HCT116 (cell line): ENCODE data around the gene TBC1D1. TPM values are rescaled to one million over a fixed set of nuclear protein-coding genes. Genes with fewer than 3 reads are reported as not detected.

Experiments used
- ATAC-seq: fragments of 200-7000 bp; cut with Tn5 transposase; 2 replicates; pipeline ENCODE4 v1.9.1; 2020; ENCODE audit warnings: mild to moderate bottlenecking, moderate library complexity
- BruUV-seq: library from RNA; stranded (reverse); fragments of 400-500 nt; replicated peaks from 2 replicates; lab custom pipeline; 2021; lab: Mats Ljungman, UMichigan
- CTCF ChIA-PET: fragments of 300-600 bp; sonication (Branson Sonifier 250); formaldehyde crosslinking; loops from one replicate; lab custom pipeline; 2021; ENCODE audit warnings: antibody characterized with exemption; lab: Charles Lee
- POLR2A ChIA-PET: fragments of 300-600, 350-600 bp; sonication (Branson Sonifier 250); formaldehyde crosslinking; loops from one replicate; lab custom pipeline; 2021; ENCODE audit warnings: antibody characterized with exemption; lab: Charles Lee
- RAD21 ChIA-PET, 2 experiments: fragments of 300-600 bp; sonication (Branson Sonifier 250); formaldehyde crosslinking; loops; one replicate each; lab custom pipeline; 2023; ENCODE audit warnings: low total read pairs in 2 of 2; ENCODE audit not compliant: uncharacterized antibody in 2 of 2, unreplicated experiment in 2 of 2, low non-redundant PET in 1 of 2; lab: Charles Lee
- DNase-seq: peaks from one replicate; pipeline ENCODE4 v3.0.0-alpha.2; 2010; ENCODE audit warnings: low read depth, low spot score
- H2AFZ ChIP-seq: fragments of 200-600 bp; shearing (Covaris generic), sonication (generic); 2 replicates; pipeline ENCODE4 v1.6.1; 2017; ENCODE audit warnings: low read depth, mixed run types, mixed read lengths, antibody characterized with exemption, low read length; ENCODE audit not compliant: poor library complexity, severe bottlenecking
- H3K27ac ChIP-seq: 2 replicates; pipeline ENCODE4 v1.5.1; 2012; ENCODE audit warnings: low read depth, low read length
- H3K27me3 ChIP-seq: fragments of 200-600 bp; sonication (generic); 2 replicates; pipeline ENCODE4 v1.6.1; 2016; ENCODE audit warnings: mixed run types, low read length, mixed read lengths; ENCODE audit not compliant: insufficient read depth
- H3K36me3 ChIP-seq, 2 experiments: fragments of 200-500 bp in 1 of 2; fragments of 200-600 bp in 1 of 2; sonication (Bioruptor generic) in 1 of 2; sonication (generic) in 1 of 2; 2 replicates each; pipeline versions ENCODE4 v1.5.1 to v1.6.1; 2014 to 2016; ENCODE audit warnings: low read length in 2 of 2, inconsistent platforms in 1 of 2, mixed read lengths in 1 of 2, mixed run types in 1 of 2; ENCODE audit not compliant: insufficient read depth in 2 of 2, control insufficient read depth in 1 of 2
- H3K4me1 ChIP-seq, 2 experiments: fragments of 200-600 bp in 1 of 2; sonication (generic) in 1 of 2; 2 replicates each; pipeline versions ENCODE4 v1.5.1 to v1.6.1; 2012 to 2017; ENCODE audit warnings: low read length in 2 of 2, inconsistent platforms in 1 of 2, mild to moderate bottlenecking in 1 of 2, mixed read lengths in 1 of 2, mixed run types in 1 of 2, moderate library complexity in 1 of 2; ENCODE audit not compliant: insufficient read depth in 2 of 2, control insufficient read depth in 1 of 2
- H3K4me2 ChIP-seq: fragments of 200-600 bp; sonication (generic); 2 replicates; pipeline ENCODE4 v1.6.1; 2017; ENCODE audit warnings: mixed run types, low read length, mixed read lengths
- H3K4me3 ChIP-seq, 2 experiments: fragments of 200-600 bp in 1 of 2; sonication (generic) in 1 of 2; replicated peaks in 1 of 2; 2 replicates each; pipeline ENCODE4 v1.5.1; 2011 to 2016; ENCODE audit warnings: low read length in 2 of 2, control low read depth in 1 of 2, low read depth in 1 of 2, mild to moderate bottlenecking in 1 of 2, mixed read lengths in 1 of 2, mixed run types in 1 of 2
- H3K79me2 ChIP-seq: fragments of 200-600 bp; sonication (generic); 2 replicates; pipeline ENCODE4 v1.6.1; 2017; ENCODE audit warnings: mild to moderate bottlenecking, mixed run types, low read length, moderate library complexity, mixed read lengths; ENCODE audit not compliant: insufficient read depth
- H3K9ac ChIP-seq: fragments of 200-600 bp; sonication (generic); 2 replicates; pipeline ENCODE4 v1.6.1; 2016; ENCODE audit warnings: low read length, mixed read lengths
- H3K9me2 ChIP-seq: fragments of 200-600 bp; sonication (generic), shearing (Covaris generic); 2 replicates; pipeline ENCODE4 v1.6.1; 2017; ENCODE audit warnings: mixed run types, mild to moderate bottlenecking, moderate library complexity; ENCODE audit not compliant: insufficient read depth
- H3K9me3 ChIP-seq, 2 experiments: fragments of 200-500 bp in 1 of 2; fragments of 200-600 bp in 1 of 2; sonication (Bioruptor generic) in 1 of 2; sonication (generic) in 1 of 2; 2 replicates each; pipeline ENCODE4 v1.6.1; 2014 to 2017; ENCODE audit warnings: low read length in 2 of 2, mixed read lengths in 2 of 2, inconsistent platforms in 1 of 2, low read depth in 1 of 2, mild to moderate bottlenecking in 1 of 2, mixed run types in 1 of 2, moderate library complexity in 1 of 2; ENCODE audit not compliant: control insufficient read depth in 1 of 2, insufficient read depth in 1 of 2
- H4K20me1 ChIP-seq: fragments of 200-600 bp; sonication (generic), shearing (Covaris generic); 2 replicates; pipeline ENCODE4 v1.6.1; 2017; ENCODE audit warnings: mixed run types, mild to moderate bottlenecking, moderate library complexity; ENCODE audit not compliant: insufficient read depth
- CBX3 ChIP-seq: IDR thresholded peaks from 2 replicates; pipeline ENCODE4 v1.6.1; 2012; ENCODE audit warnings: low read depth
- CEBPB ChIP-seq: IDR thresholded peaks from 2 replicates; pipeline ENCODE4 v1.6.1; 2012; ENCODE audit warnings: low read depth
- CTCF ChIP-seq, 3 experiments: fragments of 200-600 bp in 1 of 3; sonication (generic) in 1 of 3; IDR thresholded peaks in 2 of 3; conservative IDR thresholded peaks in 1 of 3; 2 replicates each; pipeline ENCODE4 v1.5.1; 2012 to 2017; ENCODE audit warnings: low read depth in 2 of 3, low read length in 2 of 3, antibody characterized with exemption in 1 of 3, borderline replicate concordance in 1 of 3, control low read depth in 1 of 3, mild to moderate bottlenecking in 1 of 3, mixed read lengths in 1 of 3, mixed run types in 1 of 3, moderate library complexity in 1 of 3; ENCODE audit not compliant: insufficient read depth in 1 of 3
- EZH2 ChIP-seq: fragments of 200-600 bp; sonication (generic); IDR thresholded peaks from 2 replicates; pipeline ENCODE4 v1.6.1; 2017; ENCODE audit warnings: antibody characterized with exemption, mixed run types
- EZH2phosphoT487 ChIP-seq: fragments of 200-600 bp; IDR thresholded peaks from 2 replicates; pipeline ENCODE4 v1.6.1; 2018; ENCODE audit warnings: antibody characterized with exemption, borderline replicate concordance
- FOSL1 ChIP-seq: IDR thresholded peaks from 2 replicates; pipeline ENCODE4 v1.6.1; 2012; ENCODE audit warnings: low read depth
- JUND ChIP-seq: IDR thresholded peaks from 2 replicates; pipeline ENCODE4 v1.6.1; 2012
- POLR2A ChIP-seq: IDR thresholded peaks from 2 replicates; pipeline ENCODE4 v1.7.0; 2011; ENCODE audit warnings: borderline replicate concordance; ENCODE audit not compliant: insufficient read depth, insufficient read length; ENCODE audit errors: extremely low read depth
- RAD21 ChIP-seq: IDR thresholded peaks from 2 replicates; pipeline ENCODE4 v1.6.1; 2012; ENCODE audit warnings: low read depth, mild to moderate bottlenecking
- REST ChIP-seq: IDR thresholded peaks from 2 replicates; pipeline ENCODE4 v1.6.1; 2012; ENCODE audit warnings: low read depth
- SIN3A ChIP-seq: IDR thresholded peaks from 2 replicates; pipeline ENCODE4 v1.6.1; 2012; ENCODE audit warnings: low read depth
- SP1 ChIP-seq: IDR thresholded peaks from 2 replicates; pipeline ENCODE4 v1.6.1; 2012; ENCODE audit warnings: low read depth
- SRF ChIP-seq: IDR thresholded peaks from 2 replicates; pipeline ENCODE4 v1.6.1; 2012; ENCODE audit warnings: low read depth
- TCF7L2 ChIP-seq: IDR thresholded peaks from 2 replicates; pipeline ENCODE4 v1.7.0; 2011; ENCODE audit warnings: borderline replicate concordance, inconsistent platforms; ENCODE audit not compliant: insufficient read depth, insufficient read length; ENCODE audit errors: extremely low read depth
- YY1 ChIP-seq: IDR thresholded peaks from 2 replicates; pipeline ENCODE4 v1.6.1; 2011; ENCODE audit warnings: low read length, low read depth, moderate library complexity, mild to moderate bottlenecking; ENCODE audit not compliant: insufficient replicate concordance; ENCODE audit errors: extremely low read depth
- ZBTB33 ChIP-seq: IDR thresholded peaks from 2 replicates; pipeline ENCODE4 v1.6.1; 2011; ENCODE audit warnings: mild to moderate bottlenecking, low read length, moderate library complexity; ENCODE audit not compliant: insufficient replicate concordance; ENCODE audit errors: extremely low read depth
- ZFX ChIP-seq: fragments of 450-650 bp; IDR thresholded peaks from 2 replicates; pipeline ENCODE4 v1.6.1; 2017
- intact Hi-C: fragments of 100-400 bp; cut with micrococcal nuclease; formaldehyde crosslinking; loops from 2 replicates; pipeline ENCODE4 v1.10.0; 2022
- total RNA-seq: library from RNA; stranded (reverse); gene quantifications from one replicate; pipeline ENCODE4 v1.2.1, GENCODE V29; 2021; ENCODE audit not compliant: unreplicated experiment
- TF ChIP-seq, protein P1 (sequence below): IDR thresholded peaks from 2 replicates; pipeline ENCODE4 v1.6.1; 2012
- TF ChIP-seq, protein P2 (sequence below): IDR thresholded peaks from 2 replicates; pipeline ENCODE4 v1.6.1; 2012

Gene TBC1D1
- total RNA-seq, 1 experiment from 2014 or later: 82.7 TPM

GRCh38 chr4:37958932-37959331, 68.0 kb downstream of the TBC1D1 start:
- Histone ChIP-seq H3K4me1 (no peaks in the 10 kb centered on the region), H3K79me2 (no peaks in the 10 kb centered on the region), H3K9me3 (no peaks in the 10 kb centered on the region), H3K36me3 (no peaks in the 10 kb centered on the region), H4K20me1 (no peaks in the 10 kb centered on the region), H3K27ac (no peak overlapping the region), H3K9ac (no peak overlapping the region), H3K9me2 (no peaks in the 10 kb centered on the region), H3K4me2 (no peak overlapping the region), H3K4me3 (no peak overlapping the region), H2AFZ (no peak overlapping the region), H3K27me3 (no peaks in the 10 kb centered on the region)
- TF ChIP-seq ZFX (no peak), EZH2 (no peak), SP1 (no peak), REST (no peak), CEBPB (no peak), JUND (no peak), ZBTB33 (no peak), EZH2phosphoT487 (no peak), CTCF (IDR thresholded peaks at IDR 0.05 in 2 of 3, conservative IDR thresholded peaks at IDR 0.05 in 1 of 3; ENCODE audit: borderline replicate concordance in 1 of 3, insufficient read depth in 1 of 3, low read depth in 2 of 3, low read length in 2 of 3) (no peak), CBX3 (no peak), RAD21 (no peak), YY1 (no peak), SIN3A (no peak), TCF7L2 (no peak), FOSL1 (no peak), POLR2A (no peak), SRF (no peak)
- TF ChIP-seq, protein P1, sequence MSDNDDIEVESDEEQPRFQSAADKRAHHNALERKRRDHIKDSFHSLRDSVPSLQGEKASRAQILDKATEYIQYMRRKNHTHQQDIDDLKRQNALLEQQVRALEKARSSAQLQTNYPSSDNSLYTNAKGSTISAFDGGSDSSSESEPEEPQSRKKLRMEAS: no peak
- TF ChIP-seq, protein P2, sequence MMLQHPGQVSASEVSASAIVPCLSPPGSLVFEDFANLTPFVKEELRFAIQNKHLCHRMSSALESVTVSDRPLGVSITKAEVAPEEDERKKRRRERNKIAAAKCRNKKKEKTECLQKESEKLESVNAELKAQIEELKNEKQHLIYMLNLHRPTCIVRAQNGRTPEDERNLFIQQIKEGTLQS: no peak
- CTCF ChIA-PET: no interaction called here
- no peak for ATAC-seq
- no TSS peak for BruUV-seq
- RAD21 ChIA-PET: no interaction called here
- POLR2A ChIA-PET: interaction anchor here (0.7 kb wide), 1 partner anchor 1142 kb away, joined by 3 read pairs; no protein-coding TSS in a partner anchor
- intact Hi-C loops: no loop called here
- DNase-seq: no peak
